OCI-LY3 (cell line): ENCODE measurements around the gene FOXL1.

Experiments
- H2AFZ ChIP-seq: fragments of 200-600, 300-600 bp; shearing (Covaris generic); 2 replicates; pipeline ENCODE4 v1.6.0; 2014; ENCODE audit warnings: antibody characterized with exemption, low read depth, low read length
- H3K27ac ChIP-seq: fragments of 200-600, 300-600 bp; sonication (generic); 2 replicates; pipeline ENCODE4 v1.5.1; 2014; ENCODE audit warnings: mild to moderate bottlenecking, low read length, moderate library complexity, mixed read lengths
- H3K27me3 ChIP-seq: fragments of 200-600, 300-600 bp; sonication (generic); 2 replicates; pipeline ENCODE4 v1.6.1; 2014; ENCODE audit warnings: low read depth, low read length, mixed read lengths
- H3K36me3 ChIP-seq: fragments of 200-600, 300-600 bp; sonication (generic); replicated peaks from 2 replicates; pipeline ENCODE3; 2014; ENCODE audit warnings: low read depth, low read length, mixed read lengths
- H3K4me1 ChIP-seq: fragments of 300-600, 200-600 bp; sonication (generic); 2 replicates; pipeline ENCODE4 v1.6.1; 2014; ENCODE audit warnings: low read length, mixed read lengths
- H3K4me2 ChIP-seq: fragments of 200-600, 300-600 bp; sonication (generic); 2 replicates; pipeline ENCODE4 v1.6.1; 2014; ENCODE audit warnings: low read length, mixed read lengths
- H3K4me3 ChIP-seq: fragments of 300-600, 200-600 bp; sonication (generic); 2 replicates; pipeline ENCODE4 v1.5.1; 2014; ENCODE audit warnings: antibody characterized with exemption, mild to moderate bottlenecking, low read length, moderate library complexity
- H3K79me2 ChIP-seq: fragments of 300-600, 200-600 bp; shearing (Covaris generic); 2 replicates; pipeline ENCODE4 v1.6.1; 2014; ENCODE audit warnings: mild to moderate bottlenecking, low read length, mixed read lengths
- H3K9ac ChIP-seq: fragments of 300-600, 200-600 bp; shearing (Covaris generic); 2 replicates; pipeline ENCODE4 v1.6.0; 2014; ENCODE audit warnings: mild to moderate bottlenecking, low read length, moderate library complexity
- H3K9me3 ChIP-seq: fragments of 200-600, 300-600 bp; shearing (Covaris generic); 2 replicates; pipeline ENCODE4 v1.6.1; 2014; ENCODE audit warnings: low read length, mixed read lengths; ENCODE audit not compliant: insufficient read depth
- H4K20me1 ChIP-seq: fragments of 200-600, 300-600 bp; sonication (generic); 2 replicates; pipeline ENCODE4 v1.6.1; 2016; ENCODE audit warnings: low read length, mixed read lengths; ENCODE audit not compliant: insufficient read depth
- EZH2phosphoT487 ChIP-seq: fragments of 200-600 bp; shearing (Covaris generic); IDR thresholded peaks from 2 replicates; pipeline ENCODE4 v1.6.1; 2018; ENCODE audit warnings: antibody characterized with exemption, mixed run types, low read depth
- TF ChIP-seq, protein P1 (sequence below): fragments of 200-600, 300-600 bp; sonication (generic); IDR thresholded peaks from 2 replicates; pipeline ENCODE4 v1.5.1; 2014; ENCODE audit warnings: antibody characterized with exemption, low read length, low read depth

Gene FOXL1

DNA sequence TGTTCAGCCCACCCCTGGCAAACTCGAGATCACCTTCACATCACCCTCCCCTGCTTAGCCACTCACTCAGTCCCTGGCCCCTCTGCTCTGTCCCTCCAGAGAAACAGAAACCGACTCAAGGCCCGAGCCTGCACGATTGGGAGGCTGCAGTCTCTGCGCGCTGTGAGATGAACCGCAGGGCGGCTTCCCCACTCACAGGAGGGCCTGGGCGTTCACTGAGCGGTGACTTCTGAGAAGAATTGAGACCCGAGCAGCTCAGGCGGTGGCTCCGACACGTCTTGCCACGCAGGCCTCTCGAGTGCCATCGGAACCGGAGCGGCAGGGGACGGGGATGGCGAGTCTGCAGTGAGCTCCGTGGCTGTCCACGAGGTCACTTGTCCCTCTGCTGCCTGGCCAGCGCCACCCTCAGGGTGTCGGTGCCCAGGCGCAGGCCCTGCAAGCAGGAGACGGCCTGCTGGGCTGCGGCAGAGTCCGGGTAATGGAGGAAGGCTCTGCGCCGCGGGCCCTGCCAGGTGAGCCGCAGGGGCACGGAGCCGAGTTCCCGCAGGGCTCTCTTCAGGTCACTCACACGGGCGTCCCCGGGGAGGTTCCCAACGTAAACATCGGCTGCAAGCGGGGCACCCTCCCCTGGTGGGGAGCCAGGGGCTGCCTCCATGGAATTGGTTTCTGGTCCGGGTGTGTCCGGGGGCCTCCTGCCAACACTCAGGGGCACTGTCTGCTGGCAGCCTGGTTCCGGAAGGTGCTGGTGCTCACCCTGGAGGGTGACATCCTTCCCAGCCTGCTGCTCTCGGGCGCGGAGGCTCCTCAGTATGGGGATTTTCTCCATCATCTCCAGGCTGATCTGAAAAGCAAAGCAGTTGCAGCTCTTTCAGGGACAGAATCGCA is 46.5 kb upstream of the FOXL1 start:
- no peaks in the 10 kb centered on the region for H3K79me2 ChIP-seq
- no peak overlapping the region for H3K27ac ChIP-seq
- H3K4me3 ChIP-seq: no peak overlapping the region
- H3K4me1 ChIP-seq: no peaks in the 10 kb centered on the region
- H3K27me3 ChIP-seq: no peaks in the 10 kb centered on the region
- H3K9me3 ChIP-seq: no peaks in the 10 kb centered on the region
- no peak overlapping the region for H2AFZ ChIP-seq
- no peak overlapping the region for H3K9ac ChIP-seq
- TF ChIP-seq, protein P1, sequence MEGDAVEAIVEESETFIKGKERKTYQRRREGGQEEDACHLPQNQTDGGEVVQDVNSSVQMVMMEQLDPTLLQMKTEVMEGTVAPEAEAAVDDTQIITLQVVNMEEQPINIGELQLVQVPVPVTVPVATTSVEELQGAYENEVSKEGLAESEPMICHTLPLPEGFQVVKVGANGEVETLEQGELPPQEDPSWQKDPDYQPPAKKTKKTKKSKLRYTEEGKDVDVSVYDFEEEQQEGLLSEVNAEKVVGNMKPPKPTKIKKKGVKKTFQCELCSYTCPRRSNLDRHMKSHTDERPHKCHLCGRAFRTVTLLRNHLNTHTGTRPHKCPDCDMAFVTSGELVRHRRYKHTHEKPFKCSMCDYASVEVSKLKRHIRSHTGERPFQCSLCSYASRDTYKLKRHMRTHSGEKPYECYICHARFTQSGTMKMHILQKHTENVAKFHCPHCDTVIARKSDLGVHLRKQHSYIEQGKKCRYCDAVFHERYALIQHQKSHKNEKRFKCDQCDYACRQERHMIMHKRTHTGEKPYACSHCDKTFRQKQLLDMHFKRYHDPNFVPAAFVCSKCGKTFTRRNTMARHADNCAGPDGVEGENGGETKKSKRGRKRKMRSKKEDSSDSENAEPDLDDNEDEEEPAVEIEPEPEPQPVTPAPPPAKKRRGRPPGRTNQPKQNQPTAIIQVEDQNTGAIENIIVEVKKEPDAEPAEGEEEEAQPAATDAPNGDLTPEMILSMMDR: no peak
- no peak for TF ChIP-seq EZH2phosphoT487
- no peaks in the 10 kb centered on the region for H4K20me1 ChIP-seq
- no peaks in the 10 kb centered on the region for H3K36me3 ChIP-seq
- no peak overlapping the region for H3K4me2 ChIP-seq

DNA sequence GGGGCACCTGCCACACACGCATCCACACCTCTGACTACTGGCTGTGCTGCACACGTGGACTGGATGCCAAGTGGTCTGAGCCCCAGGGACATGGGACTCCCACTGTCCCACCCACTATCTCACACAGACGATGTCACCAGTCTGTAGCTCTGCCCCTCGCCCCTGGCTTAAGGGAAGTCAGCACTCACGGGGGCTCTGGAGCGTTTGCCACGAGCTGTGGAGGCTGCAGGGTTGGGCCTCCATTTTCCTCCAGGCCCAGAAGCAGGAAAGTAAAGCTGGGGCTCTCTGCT is 45.9 kb upstream of the FOXL1 start:
- Histone ChIP-seq H3K36me3 (no peaks in the 10 kb centered on the region), H3K27ac (no peak overlapping the region), H3K4me3 (no peak overlapping the region), H3K79me2 (no peaks in the 10 kb centered on the region), H3K9me3 (no peaks in the 10 kb centered on the region), H3K9ac (no peak overlapping the region), H3K27me3 (no peaks in the 10 kb centered on the region), H3K4me1 (no peaks in the 10 kb centered on the region), H4K20me1 (no peaks in the 10 kb centered on the region), H2AFZ (no peak overlapping the region), H3K4me2 (no peak overlapping the region)
- TF ChIP-seq EZH2phosphoT487: no peak
- TF ChIP-seq, protein P1: no peak

- H4K20me1 ChIP-seq: no peaks in the 10 kb centered on the region
- H3K27ac ChIP-seq: no peak overlapping the region
- no peak overlapping the region for H2AFZ ChIP-seq
- H3K4me3 ChIP-seq: no peak overlapping the region
- no peaks in the 10 kb centered on the region for H3K9me3 ChIP-seq
- no peaks in the 10 kb centered on the region for H3K79me2 ChIP-seq
- no peaks in the 10 kb centered on the region for H3K36me3 ChIP-seq
- no peaks in the 10 kb centered on the region for H3K27me3 ChIP-seq
- no peak for TF ChIP-seq EZH2phosphoT487
- TF ChIP-seq, protein P1: no peak
- H3K4me2 ChIP-seq: no peak overlapping the region
- H3K4me1 ChIP-seq: no peaks in the 10 kb centered on the region
- no peak overlapping the region for H3K9ac ChIP-seq
Observed at GRCh38 chr16:86533076-86533475, 45.3 kb upstream of the FOXL1 start.

GRCh38 chr16:86533767-86534351 is 44.5 kb upstream of the FOXL1 start:
- Histone ChIP-seq H3K27me3 (no peaks in the 10 kb centered on the region), H3K79me2 (no peaks in the 10 kb centered on the region), H3K36me3 (peaks cover 5% of the 10 kb centered on the region), H3K4me3 (no peak overlapping the region), H2AFZ (no peak overlapping the region), H3K4me2 (no peak overlapping the region), H3K4me1 (no peaks in the 10 kb centered on the region), H3K9me3 (no peaks in the 10 kb centered on the region), H4K20me1 (no peaks in the 10 kb centered on the region), H3K9ac (no peak overlapping the region), H3K27ac (no peak overlapping the region)
- TF ChIP-seq, protein P1: no peak
- TF ChIP-seq EZH2phosphoT487: no peak
